NCI-H1417 treated with DMSO at 0.1 percent for 48 hours (cell line): ENCODE data around the gene SMIM31.
A peak's percentile ranks its signal among the peaks of the same experiment; 100 is the strongest.

Experiments used
- DNase-seq: peaks from one replicate; lab custom pipeline; 2025; lab: John Stamatoyannopoulos, UW

Gene SMIM31

DNA sequence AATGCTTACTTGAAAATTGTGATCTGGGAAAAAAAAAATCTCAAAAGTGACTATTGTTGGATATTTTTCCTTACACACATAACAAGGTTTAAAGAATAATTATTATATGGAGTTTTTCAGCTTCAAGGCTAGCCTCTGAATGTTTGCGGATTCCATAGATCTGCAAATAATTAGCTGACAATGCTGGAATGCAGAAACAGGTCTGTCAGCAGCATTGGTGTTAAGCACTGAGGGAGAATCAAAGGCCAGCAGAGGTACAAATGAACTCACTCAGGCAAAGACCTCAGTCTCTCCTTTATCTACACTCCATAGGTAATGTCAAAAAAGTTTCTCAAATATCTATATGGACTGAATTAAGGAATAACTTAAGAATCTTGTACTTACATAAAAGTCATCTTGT, 35.1 kb downstream of the SMIM31 start:
- DNase-seq = no peak

DNA sequence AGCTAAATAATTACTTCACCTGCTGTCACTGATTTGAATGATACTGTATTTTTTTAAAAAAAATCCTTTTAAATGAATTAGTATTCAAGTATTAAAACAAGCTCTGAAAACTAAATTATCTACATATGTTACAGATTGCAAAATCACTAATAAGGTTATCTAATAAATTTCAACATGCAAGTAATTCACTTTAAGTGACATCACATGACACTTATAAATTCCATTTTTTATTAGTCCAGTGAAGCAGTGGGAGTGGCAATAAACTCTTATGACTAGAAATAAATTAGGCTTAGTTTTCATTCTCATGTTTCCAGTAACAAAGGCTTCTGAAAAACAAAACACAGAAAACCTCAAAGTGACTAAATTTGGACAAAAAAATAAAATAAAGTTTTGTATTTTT, 36.3 kb downstream of the SMIM31 start:
- DNase-seq = no peak

- DNase-seq = no peak
Observed at GRCh38 chr4:164799410-164799809, 45.5 kb downstream of the SMIM31 start.

GRCh38 chr4:164800786-164801185, 46.9 kb downstream of the SMIM31 start:
- DNase-seq = no peak

DNA sequence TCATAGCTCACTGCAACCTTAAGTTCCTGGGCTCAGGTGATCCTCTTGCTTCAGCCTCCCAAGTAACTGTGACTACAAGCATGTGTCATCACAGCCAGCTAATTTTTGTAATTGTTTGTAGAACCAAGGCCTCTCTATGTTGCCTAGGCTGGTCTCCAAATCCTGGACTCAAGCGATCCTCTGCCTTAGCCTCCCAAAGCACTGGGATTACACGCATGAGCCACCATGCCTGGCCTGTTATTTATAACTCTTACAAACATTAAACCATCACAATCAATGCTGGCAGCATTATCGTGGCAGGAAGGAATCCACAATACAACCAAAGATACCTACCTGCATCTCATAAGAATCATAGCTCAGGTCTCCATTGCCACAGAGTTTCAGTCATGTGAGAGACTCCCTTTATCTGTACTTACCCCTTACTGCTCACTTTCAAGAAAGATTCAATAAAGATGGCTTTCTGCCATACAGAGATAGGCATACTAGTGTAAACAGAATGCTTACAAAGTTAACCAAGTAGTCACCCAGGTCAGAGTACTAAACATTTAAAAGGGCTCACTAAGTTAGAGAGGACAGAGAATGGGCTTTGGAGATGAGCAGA, 48.5 kb downstream of the SMIM31 start:
- DNase-seq = no peak

DNA sequence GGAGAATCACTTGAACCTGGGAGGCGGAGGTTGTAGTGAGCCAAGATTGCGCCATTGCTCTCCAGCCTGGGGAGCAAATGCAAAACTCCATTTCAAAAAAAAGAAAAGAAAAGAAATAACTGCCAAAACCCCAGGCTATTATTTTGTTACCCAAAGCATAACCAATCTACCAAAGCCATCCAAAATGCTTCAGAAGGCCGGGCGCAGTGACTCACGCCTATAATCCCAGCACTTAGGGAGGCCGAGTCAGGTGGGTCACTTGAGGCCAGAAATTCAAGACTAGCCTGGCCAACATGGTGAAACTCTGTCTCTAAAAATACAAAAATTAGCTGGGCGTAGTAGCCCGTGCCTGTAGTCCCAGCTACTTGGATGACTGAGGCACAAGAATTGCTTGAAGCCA, 49.8 kb downstream of the SMIM31 start:
- no peak for DNase-seq

DNA sequence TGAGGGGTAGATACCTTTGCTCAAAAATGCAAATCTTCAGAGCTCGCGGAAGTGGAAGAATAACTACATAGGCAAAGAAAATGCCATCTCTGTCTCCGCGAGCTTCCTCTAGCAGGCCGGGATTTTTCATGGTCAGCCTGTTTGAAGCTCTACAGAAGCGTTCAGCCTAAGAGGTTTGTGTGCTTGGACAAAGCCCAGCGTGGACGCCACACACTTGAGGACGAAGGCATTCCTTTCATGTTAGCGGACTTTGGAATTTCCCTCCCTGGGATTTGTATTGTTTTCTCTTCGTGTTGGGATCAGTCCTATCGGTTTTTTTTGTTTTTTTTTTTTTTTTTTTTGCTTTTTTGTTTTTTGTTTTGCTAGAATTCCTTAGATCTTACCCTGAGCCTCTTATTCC, 53.7 kb downstream of the SMIM31 start:
- DNase-seq = no peak

- no peak for DNase-seq
Observed at GRCh38 chr4:164813554-164813953, 59.6 kb downstream of the SMIM31 start.

GRCh38 chr4:164815711-164816110, 61.8 kb downstream of the SMIM31 start:
- DNase-seq = no peak

DNA sequence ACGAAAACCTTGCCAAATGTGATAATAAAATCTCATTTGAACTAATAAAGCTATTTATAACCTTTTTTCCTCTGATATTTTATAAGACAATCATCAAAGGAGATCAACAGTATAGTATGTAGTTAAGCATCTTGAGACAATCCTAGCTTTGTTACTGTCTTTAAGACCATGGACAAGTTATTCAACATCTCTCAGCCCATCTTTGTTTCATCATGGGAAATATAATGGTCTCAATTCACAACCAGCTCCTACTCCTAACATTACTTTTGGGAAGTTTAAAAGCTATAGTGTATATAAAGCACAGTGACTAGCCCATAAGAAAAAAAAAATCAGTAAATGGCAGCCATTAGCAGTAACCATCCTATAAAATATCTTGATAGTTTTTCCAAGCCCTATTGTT, 65.4 kb downstream of the SMIM31 start:
- no peak for DNase-seq

DNA sequence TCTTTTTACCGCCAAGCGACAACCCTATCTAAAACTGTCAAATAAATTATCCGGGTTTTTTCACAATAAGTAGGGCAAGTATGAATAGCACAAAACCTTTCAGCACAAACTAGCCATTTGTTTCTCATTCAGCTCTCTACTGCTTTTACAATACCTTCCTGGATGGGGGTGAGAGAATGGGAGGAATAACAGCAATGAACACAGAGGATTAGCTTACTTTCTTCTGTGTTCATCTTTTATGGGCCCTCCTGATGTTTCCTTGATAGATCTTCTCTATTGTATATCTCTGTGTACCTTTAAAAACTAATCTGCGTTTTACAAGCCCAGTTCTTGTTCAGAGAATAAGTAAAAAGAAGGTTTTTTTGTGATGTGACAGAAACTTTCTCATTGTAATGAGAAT, 67.8 kb downstream of the SMIM31 start:
- DNase-seq = no peak

DNA sequence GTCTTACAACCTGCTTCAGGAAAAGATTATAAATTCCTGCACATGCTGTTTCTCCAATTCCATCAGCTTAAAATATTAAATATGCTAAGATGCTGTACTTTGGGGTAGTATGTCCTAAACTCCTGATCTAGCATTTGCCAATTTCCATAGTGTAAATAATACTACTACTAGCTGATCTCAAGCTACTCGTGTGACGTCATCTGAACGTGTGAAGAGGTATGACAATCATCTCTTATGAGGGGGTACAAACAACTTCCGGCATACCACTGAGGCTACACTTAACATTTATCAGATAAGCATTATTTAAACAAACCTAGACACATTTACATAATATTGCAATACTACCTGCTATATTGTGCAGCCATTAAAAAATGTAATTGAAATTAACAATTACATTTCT, 70.7 kb downstream of the SMIM31 start:
- DNase-seq = no peak

GRCh38 chr4:164828955-164829354, 75.0 kb downstream of the SMIM31 start:
- DNase-seq = no peak

DNA sequence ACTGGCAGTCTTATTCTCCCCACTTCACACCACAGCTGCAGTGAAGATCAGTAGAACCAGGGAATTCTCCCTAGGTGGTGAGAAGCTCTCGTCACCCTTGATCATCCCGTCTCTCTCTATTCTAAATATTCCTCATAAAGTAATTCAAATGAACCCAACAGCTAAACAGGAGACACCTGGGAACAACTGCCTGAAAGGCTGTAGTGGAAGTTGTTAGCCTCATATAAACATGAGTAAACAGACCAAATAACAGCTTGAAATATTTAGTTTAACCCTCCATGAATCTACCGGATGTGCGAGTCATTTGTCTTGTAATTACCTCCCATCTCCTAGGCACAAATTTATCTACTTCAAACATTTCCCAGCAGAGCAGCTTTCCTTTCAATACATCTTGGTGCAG, 92.6 kb downstream of the SMIM31 start:
- peak; percentile 77 for DNase-seq

DNA sequence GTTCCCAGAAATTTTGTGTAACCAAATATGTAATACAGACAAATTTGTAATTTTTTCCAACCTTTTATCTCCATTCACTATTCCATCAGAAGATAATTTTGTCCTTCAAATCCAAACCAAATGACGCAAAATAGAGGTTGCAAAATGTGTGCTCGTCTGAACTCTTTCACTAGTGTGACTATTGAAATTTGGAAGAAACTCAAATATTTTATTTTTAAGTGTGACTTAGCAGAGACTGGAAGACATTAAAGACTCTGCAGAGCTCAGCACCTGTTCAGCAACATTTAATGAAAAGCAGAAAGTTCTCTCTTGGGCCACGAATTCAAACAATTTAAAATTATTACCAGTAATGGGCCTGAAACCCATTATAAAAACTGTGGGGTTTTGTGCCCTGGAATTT, 93.1 kb downstream of the SMIM31 start:
- DNase-seq = no peak

GRCh38 chr4:164847967-164848649, 94.2 kb downstream of the SMIM31 start:
- peak; percentile 76 for DNase-seq
